ENCODE data around the gene KIF1B.

DNA sequence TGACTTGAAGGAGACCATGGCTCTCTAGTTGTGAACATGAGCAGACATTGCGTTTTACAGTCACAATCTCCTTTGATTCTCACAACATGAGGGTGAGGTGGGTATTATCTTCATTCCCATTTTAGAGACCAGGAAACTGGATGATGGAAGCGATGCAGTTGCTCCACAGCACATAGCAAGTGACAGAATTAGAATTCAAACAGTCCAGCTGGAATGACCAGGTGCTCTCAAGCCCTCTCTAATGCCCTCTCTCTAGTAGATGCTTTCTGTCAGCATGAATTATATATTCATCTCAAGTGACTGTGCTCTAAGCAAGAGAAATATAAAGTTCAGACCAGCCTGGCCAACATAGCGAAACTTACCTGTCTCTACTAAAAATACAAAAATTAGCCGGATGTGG is 9.8 kb upstream of the KIF1B start:
- TF ChIP-seq, protein P1, sequence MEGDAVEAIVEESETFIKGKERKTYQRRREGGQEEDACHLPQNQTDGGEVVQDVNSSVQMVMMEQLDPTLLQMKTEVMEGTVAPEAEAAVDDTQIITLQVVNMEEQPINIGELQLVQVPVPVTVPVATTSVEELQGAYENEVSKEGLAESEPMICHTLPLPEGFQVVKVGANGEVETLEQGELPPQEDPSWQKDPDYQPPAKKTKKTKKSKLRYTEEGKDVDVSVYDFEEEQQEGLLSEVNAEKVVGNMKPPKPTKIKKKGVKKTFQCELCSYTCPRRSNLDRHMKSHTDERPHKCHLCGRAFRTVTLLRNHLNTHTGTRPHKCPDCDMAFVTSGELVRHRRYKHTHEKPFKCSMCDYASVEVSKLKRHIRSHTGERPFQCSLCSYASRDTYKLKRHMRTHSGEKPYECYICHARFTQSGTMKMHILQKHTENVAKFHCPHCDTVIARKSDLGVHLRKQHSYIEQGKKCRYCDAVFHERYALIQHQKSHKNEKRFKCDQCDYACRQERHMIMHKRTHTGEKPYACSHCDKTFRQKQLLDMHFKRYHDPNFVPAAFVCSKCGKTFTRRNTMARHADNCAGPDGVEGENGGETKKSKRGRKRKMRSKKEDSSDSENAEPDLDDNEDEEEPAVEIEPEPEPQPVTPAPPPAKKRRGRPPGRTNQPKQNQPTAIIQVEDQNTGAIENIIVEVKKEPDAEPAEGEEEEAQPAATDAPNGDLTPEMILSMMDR (IDR thresholded peaks at IDR 0.05): no peak
- TF ChIP-seq POLR2AphosphoS5 (IDR thresholded peaks at IDR 0.05; ENCODE audit: low read depth, low read length) (no peak), FOXM1 (IDR thresholded peaks at IDR 0.05; ENCODE audit: low read depth) (no peak)
- TF ChIP-seq, protein P2, sequence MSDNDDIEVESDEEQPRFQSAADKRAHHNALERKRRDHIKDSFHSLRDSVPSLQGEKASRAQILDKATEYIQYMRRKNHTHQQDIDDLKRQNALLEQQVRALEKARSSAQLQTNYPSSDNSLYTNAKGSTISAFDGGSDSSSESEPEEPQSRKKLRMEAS (IDR thresholded peaks at IDR 0.05; ENCODE audit: low read depth): no peak

Measured in SK-N-SH (cell line).